GM12801 (cell line): ENCODE data around the gene PDE9A.

Experiments
- CTCF ChIP-seq: IDR thresholded peaks from one replicate; pipeline ENCODE4 v1.5.1; 2011; ENCODE audit warnings: control low read depth; ENCODE audit not compliant: insufficient read length; ENCODE audit errors: extremely low read depth

Gene PDE9A

GRCh38 chr21:42706765-42707164 lies 53.3 kb downstream of the PDE9A start:
- TF ChIP-seq CTCF, result no peak

- TF ChIP-seq CTCF, result no peak
Measured at GRCh38 chr21:42707207-42707830, 53.9 kb downstream of the PDE9A start.

- TF ChIP-seq CTCF, result no peak
Measured at GRCh38 chr21:42708107-42708506, 54.7 kb downstream of the PDE9A start.

- no peak for TF ChIP-seq CTCF
Measured at GRCh38 chr21:42711667-42712066, 58.2 kb downstream of the PDE9A start.

GRCh38 chr21:42716074-42716473 lies 62.7 kb downstream of the PDE9A start:
- TF ChIP-seq CTCF, result no peak

GRCh38 chr21:42721341-42721824 lies 68.0 kb downstream of the PDE9A start:
- TF ChIP-seq CTCF, result no peak

- TF ChIP-seq CTCF, result no peak
Measured at GRCh38 chr21:42722153-42722552, 68.7 kb downstream of the PDE9A start.
